ENCODE data around the gene RUVBL2. TPM values are rescaled to one million over a fixed set of nuclear protein-coding genes. Genes with fewer than 3 reads are reported as not detected.

RUVBL2 gene
- total RNA-seq, 2 experiments from 2014 or later, result 107 to 109 TPM

GRCh38 chr19:48955308-48955958, 38.3 kb upstream of the RUVBL2 start:
- no peaks in the 10 kb centered on the region for H3K27me3 Mint-ChIP-seq
- H3K4me3 Mint-ChIP-seq, result peak overlapping the region; percentile 82
- peaks cover 28% of the 10 kb centered on the region for H3K36me3 Mint-ChIP-seq
- no peak for DNase-seq
- H3K27ac Mint-ChIP-seq, result peak overlapping the region; percentile 89
- H3K9me3 Mint-ChIP-seq, result no peaks in the 10 kb centered on the region
- CTCF ChIA-PET, result interaction anchor here (1.4 to 3.1 kb wide), 3 partner anchors 16 to 310 kb away, joined by 3 to 25 read pairs (median 6); partner anchors contain the start of genes CA11 and NUCB1
- POLR2A ChIA-PET, result interaction anchor here (0.7 to 1.6 kb wide), 4 partner anchors 10 to 83 kb away, joined by 3 to 6 read pairs (median 4); partner anchors contain the start of genes FTL and PPP1R15A
- intact Hi-C loops (cut with micrococcal nuclease), result no loop called here
- peaks cover 27% of the 10 kb centered on the region for H3K4me1 Mint-ChIP-seq (ENCODE audit: low read depth)

- POLR2A ChIA-PET, result no interaction called here
- no peaks in the 10 kb centered on the region for H3K9me3 Mint-ChIP-seq
- no peak for DNase-seq
- peaks cover 34% of the 10 kb centered on the region for H3K36me3 Mint-ChIP-seq
- intact Hi-C loops (cut with micrococcal nuclease), result no loop called here
- no peak overlapping the region for H3K4me3 Mint-ChIP-seq
- no peak overlapping the region for H3K27ac Mint-ChIP-seq
- H3K27me3 Mint-ChIP-seq, result no peaks in the 10 kb centered on the region
- H3K4me1 Mint-ChIP-seq (ENCODE audit: low read depth), result peaks cover 44% of the 10 kb centered on the region
- CTCF ChIA-PET, result interaction anchor here (1.2 kb wide), 1 partner anchor 13 kb away, joined by 4 read pairs; no protein-coding TSS in a partner anchor
Measured at GRCh38 chr19:48958006-48958405, 35.7 kb upstream of the RUVBL2 start.

- intact Hi-C loops (cut with micrococcal nuclease), result no loop called here
- Mint-ChIP-seq H3K4me1 (ENCODE audit: low read depth) (peaks cover 56% of the 10 kb centered on the region), H3K9me3 (no peaks in the 10 kb centered on the region), H3K36me3 (peaks cover 32% of the 10 kb centered on the region), H3K27ac (no peak overlapping the region), H3K27me3 (no peaks in the 10 kb centered on the region), H3K4me3 (no peak overlapping the region)
- DNase-seq, result no peak
- ChIA-PET POLR2A (interaction anchor here (0.6 to 1.2 kb wide), 3 partner anchors 27 to 171 kb away, joined by 3 read pairs; no protein-coding TSS in a partner anchor), CTCF (interaction anchor here (1.3 kb wide), 1 partner anchor 11 kb away, joined by 3 read pairs; no protein-coding TSS in a partner anchor)
Measured at GRCh38 chr19:48959341-48960239, 34.1 kb upstream of the RUVBL2 start.

GRCh38 chr19:48961051-48961649, 32.5 kb upstream of the RUVBL2 start:
- CTCF ChIA-PET, result interaction anchor here (1.3 to 1.4 kb wide), 3 partner anchors 9 to 32 kb away, joined by 3 to 7 read pairs (median 4); partner anchors contain the start of genes GYS1 and RUVBL2
- Mint-ChIP-seq H3K27me3 (no peaks in the 10 kb centered on the region), H3K4me3 (peak overlapping the region; percentile 26), H3K9me3 (no peaks in the 10 kb centered on the region), H3K4me1 (ENCODE audit: low read depth) (peaks cover 52% of the 10 kb centered on the region), H3K36me3 (peaks cover 31% of the 10 kb centered on the region), H3K27ac (peak overlapping the region; percentile 54)
- DNase-seq, result no peak
- intact Hi-C loops (cut with micrococcal nuclease), result no loop called here
- POLR2A ChIA-PET, result no interaction called here

- intact Hi-C loops (cut with micrococcal nuclease), result no loop called here
- H3K27ac Mint-ChIP-seq, result peak overlapping the region; percentile 93
- H3K27me3 Mint-ChIP-seq, result no peaks in the 10 kb centered on the region
- POLR2A ChIA-PET, result interaction anchor here (1.0 kb wide), 1 partner anchor 89 kb away, joined by 3 read pairs; the partner anchor contains the start of gene PPP1R15A
- CTCF ChIA-PET, result interaction anchor here (1.4 kb wide), 2 partner anchors 9 to 32 kb away, joined by 4 to 7 read pairs; partner anchors contain the start of genes GYS1 and RUVBL2
- peak overlapping the region; percentile 46 for H3K4me3 Mint-ChIP-seq
- H3K36me3 Mint-ChIP-seq, result peaks cover 33% of the 10 kb centered on the region
- H3K9me3 Mint-ChIP-seq, result no peaks in the 10 kb centered on the region
- H3K4me1 Mint-ChIP-seq (ENCODE audit: low read depth), result peaks cover 53% of the 10 kb centered on the region
- DNase-seq, result no peak
Measured at GRCh38 chr19:48961673-48962028, 32.0 kb upstream of the RUVBL2 start.

GRCh38 chr19:48962029-48962848, 31.4 kb upstream of the RUVBL2 start:
- Mint-ChIP-seq H3K4me3 (peak overlapping the region; percentile 46), H3K27me3 (no peaks in the 10 kb centered on the region), H3K9me3 (no peaks in the 10 kb centered on the region), H3K27ac (peak overlapping the region; percentile 93), H3K36me3 (peaks cover 35% of the 10 kb centered on the region), H3K4me1 (ENCODE audit: low read depth) (peaks cover 55% of the 10 kb centered on the region)
- DNase-seq, result peak; percentile 63
- ChIA-PET CTCF (interaction anchor here (1.4 kb wide), 2 partner anchors 8 to 31 kb away, joined by 4 to 7 read pairs; partner anchors contain the start of genes GYS1 and RUVBL2), POLR2A (interaction anchor here (1.0 kb wide), 1 partner anchor 90 kb away, joined by 3 read pairs; the partner anchor contains the start of gene PPP1R15A)
- intact Hi-C loops (cut with micrococcal nuclease), result no loop called here

- H3K27me3 Mint-ChIP-seq, result no peaks in the 10 kb centered on the region
- H3K4me1 Mint-ChIP-seq (ENCODE audit: low read depth), result peaks cover 52% of the 10 kb centered on the region
- H3K36me3 Mint-ChIP-seq, result peaks cover 33% of the 10 kb centered on the region
- no peak for DNase-seq
- peak overlapping the region; percentile 93 for H3K27ac Mint-ChIP-seq
- H3K4me3 Mint-ChIP-seq, result peak overlapping the region; percentile 89
- intact Hi-C loops (cut with micrococcal nuclease), result no loop called here
- H3K9me3 Mint-ChIP-seq, result no peaks in the 10 kb centered on the region
- CTCF ChIA-PET, result interaction anchor here (1.4 kb wide), 2 partner anchors 8 to 31 kb away, joined by 4 to 7 read pairs; partner anchors contain the start of genes GYS1 and RUVBL2
- POLR2A ChIA-PET, result interaction anchor here (1.0 kb wide), 1 partner anchor 91 kb away, joined by 3 read pairs; the partner anchor contains the start of gene PPP1R15A
Measured at GRCh38 chr19:48962849-48963165, 30.9 kb upstream of the RUVBL2 start.

- POLR2A ChIA-PET, result interaction anchor here (1.0 to 2.6 kb wide), 6 partner anchors 10 to 91 kb away, joined by 3 to 12 read pairs (median 3); partner anchors contain the start of genes GYS1, NUCB1, PPP1R15A and RUVBL2
- intact Hi-C loops (cut with micrococcal nuclease), result loop anchor here (2.0 kb wide), 2 partner anchors 63 to 329 kb away; partner anchors contain the start of gene NUCB1
Measured at GRCh38 chr19:48963371-48964204, 30.1 kb upstream of the RUVBL2 start.

GRCh38 chr19:48964205-48965039, 29.3 kb upstream of the RUVBL2 start:
- Mint-ChIP-seq H3K36me3 (peaks cover 32% of the 10 kb centered on the region), H3K4me3 (peak overlapping the region; percentile 89)

More at GRCh38 chr19:48963371-48964204, 30.1 kb upstream of the RUVBL2 start:
- H3K4me1 Mint-ChIP-seq (ENCODE audit: low read depth), result peaks cover 53% of the 10 kb centered on the region
- H3K27ac Mint-ChIP-seq, result peak overlapping the region; percentile 93
- H3K27me3 Mint-ChIP-seq, result no peaks in the 10 kb centered on the region
- H3K36me3 Mint-ChIP-seq, result peaks cover 34% of the 10 kb centered on the region
- DNase-seq, result peak; percentile 86
- peak overlapping the region; percentile 89 for H3K4me3 Mint-ChIP-seq
- H3K9me3 Mint-ChIP-seq, result no peaks in the 10 kb centered on the region
- CTCF ChIA-PET, result interaction anchor here (1.1 to 2.6 kb wide), 4 partner anchors 30 to 168 kb away, joined by 4 to 8 read pairs (median 6); partner anchors contain the start of genes GYS1, LIN7B and RUVBL2

More at GRCh38 chr19:48964205-48965039, 29.3 kb upstream of the RUVBL2 start:
- CTCF ChIA-PET, result interaction anchor here (1.1 to 6.5 kb wide), 6 partner anchors 10 to 169 kb away, joined by 4 to 52 read pairs (median 6); partner anchors contain the start of genes BAX, GYS1, LIN7B and RUVBL2
- H3K27me3 Mint-ChIP-seq, result no peaks in the 10 kb centered on the region
- intact Hi-C loops (cut with micrococcal nuclease), result loop anchor here (1.0 to 5.0 kb wide), 5 partner anchors 29 to 330 kb away; partner anchors contain the start of genes GYS1, NUCB1 and RUVBL2
- no peak for DNase-seq
- H3K27ac Mint-ChIP-seq, result peak overlapping the region; percentile 93
- POLR2A ChIA-PET, result interaction anchor here (0.8 to 2.6 kb wide), 10 partner anchors 10 to 129 kb away, joined by 3 to 12 read pairs (median 3); partner anchors contain the start of genes BAX, GYS1, NUCB1 and PPP1R15A
- peaks cover 51% of the 10 kb centered on the region for H3K4me1 Mint-ChIP-seq (ENCODE audit: low read depth)
- H3K9me3 Mint-ChIP-seq, result no peaks in the 10 kb centered on the region
